Testis (tissue), 3 donors: Measurements from ENCODE around the gene FAXC. TPM values are rescaled to one million over a fixed set of nuclear protein-coding genes. Genes with fewer than 3 reads are reported as not detected.
"Not testable (repeated sequence)": the region's sequence is repeated elsewhere in the genome, so short reads cannot be mapped to it uniquely, and the experiment has no call there.

Experiments
- DNase-seq: peaks from one replicate; pipeline ENCODE4 v3.0.0-alpha.2; 2019
- H3K27ac ChIP-seq, 2 donors: fragments of 200-600 bp; sonication (generic); one replicate each; pipeline ENCODE4 v1.5.1; 2019
- H3K27me3 ChIP-seq: fragments of 200-600 bp; sonication (generic); one replicate; pipeline ENCODE4 v1.5.1; 2019
- H3K36me3 ChIP-seq: fragments of 200-600 bp; sonication (generic); one replicate; pipeline ENCODE4 v1.5.1; 2017; ENCODE audit warnings: low read depth; ENCODE audit errors: missing control alignments
- H3K4me1 ChIP-seq: fragments of 200-600 bp; sonication (generic); one replicate; pipeline ENCODE4 v1.5.1; 2019
- H3K4me3 ChIP-seq, 2 donors: fragments of 200-600 bp; sonication (generic); one replicate each; pipeline ENCODE4 v1.5.1; 2017 to 2019
- H3K9me3 ChIP-seq: fragments of 200-600 bp; sonication (generic); one replicate; pipeline ENCODE4 v1.5.1; 2017
- POLR2A ChIP-seq: fragments of 450-650 bp; IDR thresholded peaks from one replicate; pipeline ENCODE4 v1.6.1; 2017; ENCODE audit warnings: antibody characterized with exemption, mild to moderate bottlenecking, moderate library complexity
- WGBS, 2 donors: methylation state at CpG; one replicate each; pipeline ENCODE4 v1.1.5; 2018; 5-methylcytosine and 5-hydroxymethylcytosine counted together
- intact Hi-C: fragments of 100-400 bp; cut with DNase I; formaldehyde crosslinking; loops from one replicate; pipeline ENCODE4 v1.15.1; 2023; ENCODE audit warnings: low total_unique reads
- polyA plus RNA-seq: library from polyadenylated mRNA; stranded (reverse); fragments of 350-450 nt; fragmentation: Illumina TruSeq; extraction: RNeasy Lipid Tissue Mini Kit (QIAGEN cat#74804); gene quantifications from one replicate; pipeline ENCODE4 v1.2.3, GENCODE V29; 2014; ENCODE audit warnings: low read depth, low replicate concordance; ENCODE audit not compliant: insufficient read depth
- total RNA-seq, 2 donors: library from RNA; depleted of rRNA; stranded (reverse); fragments of >200 nt; gene quantifications; one replicate each; pipeline ENCODE4 v1.2.3, GENCODE V29; 2016
- TF ChIP-seq, protein P1 (sequence below), 3 experiments: fragments of 450-650 bp in 2 of 3; fragments of 200-600 bp in 1 of 3; sonication (generic) in 1 of 3; IDR thresholded peaks; one replicate each; pipeline ENCODE4 v1.5.1; 2016 to 2019; ENCODE audit warnings: antibody characterized with exemption in 3 of 3, mild to moderate bottlenecking in 2 of 3, moderate library complexity in 1 of 3

FAXC gene
- total and polyA plus RNA-seq, 3 donors from 2014 or later = 2.7 to 5.9 (median 5.0) TPM

- WGBS, 2 donors = 63 to 64% methylated on average over 2 of the region's 2 CpGs
- Histone ChIP-seq H3K4me3 (no peak overlapping the region), H3K9me3 (no peaks in the 10 kb centered on the region), H3K4me1 (no peaks in the 10 kb centered on the region), H3K36me3 (no peaks in the 10 kb centered on the region), H3K27me3 (no peaks in the 10 kb centered on the region), H3K27ac (no peak overlapping the region)
- TF ChIP-seq POLR2A = no peak
- TF ChIP-seq, protein P1, sequence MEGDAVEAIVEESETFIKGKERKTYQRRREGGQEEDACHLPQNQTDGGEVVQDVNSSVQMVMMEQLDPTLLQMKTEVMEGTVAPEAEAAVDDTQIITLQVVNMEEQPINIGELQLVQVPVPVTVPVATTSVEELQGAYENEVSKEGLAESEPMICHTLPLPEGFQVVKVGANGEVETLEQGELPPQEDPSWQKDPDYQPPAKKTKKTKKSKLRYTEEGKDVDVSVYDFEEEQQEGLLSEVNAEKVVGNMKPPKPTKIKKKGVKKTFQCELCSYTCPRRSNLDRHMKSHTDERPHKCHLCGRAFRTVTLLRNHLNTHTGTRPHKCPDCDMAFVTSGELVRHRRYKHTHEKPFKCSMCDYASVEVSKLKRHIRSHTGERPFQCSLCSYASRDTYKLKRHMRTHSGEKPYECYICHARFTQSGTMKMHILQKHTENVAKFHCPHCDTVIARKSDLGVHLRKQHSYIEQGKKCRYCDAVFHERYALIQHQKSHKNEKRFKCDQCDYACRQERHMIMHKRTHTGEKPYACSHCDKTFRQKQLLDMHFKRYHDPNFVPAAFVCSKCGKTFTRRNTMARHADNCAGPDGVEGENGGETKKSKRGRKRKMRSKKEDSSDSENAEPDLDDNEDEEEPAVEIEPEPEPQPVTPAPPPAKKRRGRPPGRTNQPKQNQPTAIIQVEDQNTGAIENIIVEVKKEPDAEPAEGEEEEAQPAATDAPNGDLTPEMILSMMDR (IDR thresholded peaks at IDR 0.05) = no peak
- no peak for DNase-seq
- intact Hi-C loops = no loop called here
Measured at GRCh38 chr6:99270030-99270429, 79.4 kb downstream of the FAXC start.

- Histone ChIP-seq H3K36me3 (no peaks in the 10 kb centered on the region), H3K27ac (no peak overlapping the region), H3K9me3 (no peaks in the 10 kb centered on the region), H3K27me3 (no peaks in the 10 kb centered on the region), H3K4me3 (no peak overlapping the region), H3K4me1 (no peaks in the 10 kb centered on the region)
- DNase-seq = no peak
- 52 to 87% methylated on average over 3 of the region's 3 CpGs for WGBS, 2 donors
- TF ChIP-seq, protein P1 (IDR thresholded peaks at IDR 0.05) = no peak
- no peak for TF ChIP-seq POLR2A
- intact Hi-C loops = no loop called here
Measured at GRCh38 chr6:99269207-99269606, 80.3 kb downstream of the FAXC start.

- H3K9me3 ChIP-seq, H3K27me3 ChIP-seq, DNase-seq, intact Hi-C loops, H3K36me3 ChIP-seq, H3K27ac ChIP-seq, H3K4me1 ChIP-seq, H3K4me3 ChIP-seq: not testable (repeated sequence)
- WGBS, 2 donors = 91 to 94% methylated on average over 5 of the region's 5 CpGs
Measured at GRCh38 chr6:99266996-99267395, 82.5 kb downstream of the FAXC start.

- H3K36me3 ChIP-seq, H3K4me1 ChIP-seq, H3K27ac ChIP-seq, H3K27me3 ChIP-seq, DNase-seq, H3K9me3 ChIP-seq, intact Hi-C loops, H3K4me3 ChIP-seq: not testable (repeated sequence)
- 77 to 84% methylated on average over 5 of the region's 5 CpGs for WGBS, 2 donors
Measured at GRCh38 chr6:99265447-99265846, 84.0 kb downstream of the FAXC start.

DNA sequence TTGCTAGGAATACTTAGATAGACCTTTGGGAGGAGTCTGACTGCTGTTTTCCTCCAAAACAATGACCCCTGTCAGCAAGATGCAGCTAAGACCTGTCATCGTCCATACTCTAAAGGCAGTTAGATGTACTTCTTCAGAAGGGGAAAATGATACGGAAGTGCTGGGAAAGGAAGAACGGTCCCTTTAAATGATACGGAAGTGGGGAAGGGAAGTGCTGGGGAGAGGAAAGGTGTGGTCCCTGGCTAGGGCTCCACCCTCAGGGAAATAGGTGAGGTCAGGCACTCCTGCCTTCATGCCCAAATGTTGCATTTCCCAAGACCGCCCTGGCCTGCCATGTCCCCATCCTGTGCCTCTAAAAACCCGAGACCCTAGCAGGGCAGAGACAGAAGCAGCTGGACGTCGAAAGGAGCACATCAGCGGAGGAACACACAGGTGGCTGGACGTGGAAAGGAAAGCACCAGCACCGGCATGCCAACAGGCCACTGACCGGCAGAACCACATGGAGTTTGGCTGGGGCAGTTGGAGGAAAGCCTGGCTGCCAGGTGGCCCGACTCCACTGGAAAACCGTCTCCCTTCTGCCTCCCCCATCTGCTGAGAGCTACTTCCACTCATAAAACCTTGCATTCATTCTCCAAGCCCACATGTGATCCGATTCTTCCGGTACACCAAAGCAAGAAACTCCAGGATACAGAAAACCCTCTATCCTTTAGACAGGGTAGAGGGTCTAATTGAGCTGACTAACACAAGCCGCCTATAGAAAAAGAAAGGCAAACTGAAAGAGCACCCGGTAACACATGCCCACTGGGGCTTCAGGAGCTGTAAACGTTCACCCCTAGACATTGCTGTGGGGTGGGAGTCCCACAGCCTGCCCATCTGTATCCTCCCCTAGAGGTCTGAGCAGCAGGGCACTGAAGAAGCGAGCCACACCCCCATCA is 94.6 kb downstream of the FAXC start:
- TF ChIP-seq, protein P1 (IDR thresholded peaks at IDR 0.05) = no peak
- no peak for DNase-seq
- WGBS, 2 donors = 52 to 72% methylated on average over 20 of the region's 20 CpGs
- Histone ChIP-seq H3K27ac (no peak overlapping the region), H3K4me3 (no peak overlapping the region), H3K36me3 (no peaks in the 10 kb centered on the region), H3K9me3 (no peaks in the 10 kb centered on the region), H3K27me3 (no peaks in the 10 kb centered on the region), H3K4me1 (no peaks in the 10 kb centered on the region)
- intact Hi-C loops = no loop called here

DNA sequence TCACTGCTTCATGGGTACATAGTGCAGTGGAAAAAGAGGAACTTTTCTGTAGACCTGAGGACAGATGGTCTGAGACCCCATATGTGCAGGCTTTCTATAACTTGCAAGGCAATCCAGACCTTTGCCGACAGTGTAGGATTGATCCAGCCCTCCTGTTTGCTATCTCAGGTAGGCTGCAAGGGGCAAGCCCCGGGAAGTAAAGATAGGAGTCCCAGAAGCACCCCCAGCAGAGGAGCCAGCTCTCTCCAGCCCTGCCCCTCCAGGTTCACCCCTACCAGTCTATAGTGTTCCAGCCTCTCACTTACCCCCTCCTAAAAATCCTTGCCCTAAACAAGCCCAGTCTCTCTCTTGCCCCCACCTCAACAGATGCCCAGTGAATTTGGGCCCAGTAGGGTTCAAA is 96.2 kb downstream of the FAXC start:
- H3K4me1 ChIP-seq = no peaks in the 10 kb centered on the region
- H3K9me3 ChIP-seq = no peaks in the 10 kb centered on the region
- no peak for TF ChIP-seq POLR2A
- TF ChIP-seq, protein P1 (IDR thresholded peaks at IDR 0.05) = no peak
- H3K27ac ChIP-seq = no peak overlapping the region
- H3K4me3 ChIP-seq = no peak overlapping the region
- no peaks in the 10 kb centered on the region for H3K27me3 ChIP-seq
- 81 to 95% methylated on average over 2 of the region's 2 CpGs for WGBS, 2 donors
- intact Hi-C loops = no loop called here
- DNase-seq = no peak
- no peaks in the 10 kb centered on the region for H3K36me3 ChIP-seq
